HG03521 (cell line): Measurements from ENCODE around the gene ADAM8.
"Not testable (repeated sequence)": the region's sequence is repeated elsewhere in the genome, so short reads cannot be mapped to it uniquely, and the experiment has no call there.

ENCODE experiments used
- ATAC-seq: cut with Tn5 transposase; IDR thresholded peaks from one replicate; pipeline ENCODE4 v1.9.1; 2021; ENCODE audit warnings: mild to moderate bottlenecking, moderate library complexity; ENCODE audit not compliant: unreplicated experiment

The ADAM8 gene

DNA sequence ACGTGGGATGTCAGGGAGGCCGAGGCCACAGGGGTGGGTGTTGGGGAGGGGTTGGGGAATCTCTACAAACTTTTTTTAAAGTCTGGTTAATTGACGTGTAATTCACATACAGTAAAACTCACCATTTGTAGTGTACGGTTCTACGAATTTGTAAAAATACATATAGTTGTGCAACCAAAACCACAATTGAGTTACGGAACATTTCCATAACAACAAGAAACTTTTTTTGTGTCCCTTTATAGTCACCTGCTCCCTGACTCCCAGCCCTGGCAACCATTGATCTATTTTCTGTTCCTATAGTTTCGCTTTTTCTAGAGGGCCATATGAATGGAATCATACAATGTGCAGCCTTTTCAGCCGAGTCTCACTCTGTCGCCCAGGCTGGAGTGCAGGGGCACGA lies 41.9 kb downstream of the ADAM8 start:
- ATAC-seq, result not testable (repeated sequence)

DNA sequence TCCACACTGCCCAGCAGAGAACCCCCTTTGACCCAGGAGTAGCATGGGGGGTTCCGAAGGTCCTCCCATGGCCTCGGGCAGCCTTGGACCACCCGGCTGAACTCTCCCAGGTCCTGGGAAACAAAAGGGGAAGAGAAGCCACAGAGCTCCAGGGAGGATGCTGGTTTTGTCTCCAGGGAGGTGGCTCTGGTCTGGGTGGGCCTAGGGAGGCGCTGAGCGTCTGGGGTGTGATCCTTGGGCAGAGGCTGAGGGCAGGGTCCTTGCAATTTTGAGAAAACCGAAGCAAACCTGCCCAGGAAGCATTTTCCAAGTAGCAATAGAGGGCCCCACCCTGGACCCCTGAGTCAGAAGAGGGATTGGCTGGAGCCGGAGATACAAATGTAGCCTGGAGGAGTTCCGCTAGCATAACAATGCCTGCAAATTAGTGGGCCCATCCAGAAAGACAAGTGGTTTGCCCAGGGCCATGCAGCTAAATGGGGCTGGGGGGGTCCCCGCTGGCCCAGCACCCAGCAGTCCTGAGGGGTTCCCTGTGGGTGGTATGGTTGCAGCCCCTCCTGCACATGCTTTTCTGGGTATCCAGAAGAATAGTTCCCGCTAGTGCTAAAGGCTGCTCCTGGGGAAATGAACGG lies 44.6 kb downstream of the ADAM8 start:
- ATAC-seq, result no peak

DNA sequence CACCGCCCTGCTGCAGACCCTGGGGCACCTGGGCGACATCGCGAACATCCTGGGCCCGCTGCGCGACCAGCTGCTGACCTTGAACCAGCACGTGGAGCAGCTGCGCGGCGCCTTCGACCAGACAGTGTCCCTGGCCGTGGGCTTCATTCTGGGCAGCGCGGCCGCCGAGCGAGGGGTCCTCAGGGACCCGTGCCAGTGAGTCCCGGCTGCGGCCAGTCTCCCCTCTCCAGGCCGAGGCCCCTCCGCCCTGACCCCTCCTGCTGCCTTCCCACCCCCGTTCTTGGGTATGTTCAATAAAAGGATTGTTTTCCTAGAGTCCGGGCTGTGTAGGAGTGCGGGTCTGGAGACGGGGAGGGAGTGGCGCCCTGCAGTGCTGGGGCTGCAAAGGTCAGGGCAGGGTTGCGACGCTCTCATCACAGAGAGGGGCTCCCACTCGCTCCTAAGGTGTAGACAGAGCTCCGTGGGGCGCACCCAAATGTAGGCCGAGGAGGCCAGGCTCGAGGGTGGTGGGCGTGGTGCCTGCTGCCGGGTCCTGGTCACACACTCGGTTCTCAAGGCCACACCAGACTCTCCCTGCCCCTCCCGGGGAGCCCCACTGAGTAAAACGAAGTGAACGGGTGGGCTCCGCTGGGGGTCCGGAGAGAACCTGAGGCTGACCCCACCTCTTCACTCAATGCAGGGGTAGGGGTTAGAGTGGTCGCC lies 45.3 kb downstream of the ADAM8 start:
- no peak for ATAC-seq

DNA sequence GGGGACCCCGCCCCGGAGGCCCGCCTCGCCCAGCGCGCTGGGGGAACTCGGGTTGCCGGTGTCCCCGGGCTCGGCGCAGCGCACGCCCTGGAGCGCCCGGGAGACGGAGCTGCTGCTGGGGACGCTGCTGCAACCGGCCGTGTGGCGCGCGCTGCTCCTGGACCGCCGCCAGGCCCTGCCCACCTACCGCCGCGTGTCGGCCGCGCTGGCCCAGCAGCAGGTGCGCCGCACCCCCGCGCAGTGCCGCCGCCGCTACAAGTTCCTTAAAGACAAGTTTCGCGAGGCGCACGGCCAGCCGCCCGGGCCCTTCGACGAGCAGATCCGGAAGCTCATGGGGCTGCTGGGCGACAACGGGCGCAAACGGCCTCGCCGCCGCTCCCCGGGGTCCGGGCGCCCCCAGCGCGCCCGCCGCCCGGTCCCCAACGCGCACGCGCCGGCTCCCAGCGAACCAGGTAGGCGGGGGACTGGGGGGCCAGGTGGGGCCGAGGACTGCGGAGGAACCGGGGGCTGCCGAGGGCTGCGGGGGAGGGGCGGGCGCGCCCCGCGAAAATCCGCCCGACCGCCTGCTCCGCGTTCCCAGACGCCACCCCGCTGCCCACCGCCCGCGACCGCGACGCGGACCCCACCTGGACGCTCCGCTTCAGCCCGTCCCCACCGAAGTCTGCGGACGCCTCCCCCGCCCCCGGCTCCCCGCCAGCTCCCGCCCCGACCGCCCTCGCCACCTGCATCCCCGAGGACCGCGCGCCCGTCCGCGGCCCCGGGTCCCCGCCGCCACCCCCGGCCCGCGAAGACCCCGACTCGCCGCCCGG lies 46.1 kb downstream of the ADAM8 start:
- ATAC-seq, result no peak

DNA sequence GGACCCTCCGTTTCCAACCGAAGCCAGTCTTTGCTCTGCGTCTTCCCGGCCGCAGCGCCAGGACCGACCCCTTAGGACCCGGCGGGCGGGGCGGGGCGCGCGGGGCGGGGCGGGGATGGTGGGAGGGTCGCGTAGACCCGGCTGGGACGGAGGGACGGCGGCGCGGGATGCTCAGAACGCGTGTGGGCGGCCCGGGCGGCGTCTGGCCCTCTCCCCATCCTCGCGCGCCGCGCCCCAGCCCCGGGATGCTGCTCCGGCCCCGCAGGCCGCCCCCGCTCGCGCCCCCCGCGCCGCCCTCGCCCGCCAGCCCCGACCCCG lies 46.7 kb downstream of the ADAM8 start, which contains the start of gene UTF1:
Gene UTF1, plus strand, starts transcription at position 174 of the 318 bp plus-strand sequence. Its CDS starts 72 bp downstream, at position 246.
- no peak for ATAC-seq

DNA sequence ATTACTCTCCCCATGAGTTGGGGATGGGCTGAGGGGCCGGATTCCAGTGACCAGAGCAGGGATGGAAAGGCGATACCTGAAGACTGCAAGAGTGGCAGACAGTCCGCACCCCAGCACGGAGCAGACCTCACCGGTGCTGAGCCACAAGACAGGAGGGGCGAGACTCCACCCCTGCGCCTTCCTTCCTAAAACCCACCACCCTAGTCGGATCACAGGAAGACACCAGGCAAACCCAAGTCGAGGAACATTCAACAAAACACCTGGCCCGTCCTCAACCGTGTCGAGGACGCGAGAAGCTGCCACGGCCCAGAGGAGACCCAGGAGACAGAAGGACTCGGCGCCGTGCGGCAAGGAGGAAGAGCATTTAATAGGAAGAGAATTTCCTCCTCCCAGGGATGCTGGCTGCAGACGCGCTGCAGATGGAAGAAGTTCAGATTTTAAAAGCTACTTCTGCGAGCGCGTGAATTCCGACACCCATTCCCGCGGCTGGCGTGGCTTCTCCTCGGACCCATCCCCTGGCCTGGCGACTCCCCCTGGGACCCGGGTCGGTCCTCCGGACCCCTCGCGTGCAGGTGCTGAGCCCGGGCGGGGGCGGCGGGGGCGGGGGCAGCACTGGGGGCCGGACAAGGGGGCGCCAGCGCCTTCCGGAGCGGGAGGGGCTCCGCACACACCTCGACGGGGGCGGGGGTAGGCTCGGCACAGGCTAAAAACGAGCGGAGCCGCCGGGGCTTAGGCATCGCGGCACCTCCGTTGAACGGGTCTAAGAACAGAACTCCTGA lies 47.2 kb downstream of the ADAM8 start:
- ATAC-seq, result no peak

DNA sequence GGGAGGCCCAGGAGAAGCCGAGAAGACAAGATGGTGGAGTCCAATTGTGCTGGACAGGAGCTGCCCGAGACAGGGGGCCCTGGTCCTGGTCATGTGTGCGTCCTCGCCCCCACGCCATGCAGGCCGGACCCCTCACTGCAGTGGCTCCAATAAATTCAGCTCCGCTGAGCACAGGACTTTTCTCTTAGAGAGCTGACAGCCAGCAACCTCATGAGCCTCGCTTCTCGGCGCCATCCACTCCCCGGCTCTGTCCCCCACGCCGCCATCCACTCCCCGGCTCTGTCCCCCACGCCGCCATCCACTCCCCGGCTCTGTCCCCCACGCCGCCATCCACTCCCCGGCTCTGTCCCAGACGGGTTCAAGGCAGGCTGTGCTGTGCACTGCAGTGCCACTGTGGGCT lies 49.4 kb downstream of the ADAM8 start:
- no peak for ATAC-seq

DNA sequence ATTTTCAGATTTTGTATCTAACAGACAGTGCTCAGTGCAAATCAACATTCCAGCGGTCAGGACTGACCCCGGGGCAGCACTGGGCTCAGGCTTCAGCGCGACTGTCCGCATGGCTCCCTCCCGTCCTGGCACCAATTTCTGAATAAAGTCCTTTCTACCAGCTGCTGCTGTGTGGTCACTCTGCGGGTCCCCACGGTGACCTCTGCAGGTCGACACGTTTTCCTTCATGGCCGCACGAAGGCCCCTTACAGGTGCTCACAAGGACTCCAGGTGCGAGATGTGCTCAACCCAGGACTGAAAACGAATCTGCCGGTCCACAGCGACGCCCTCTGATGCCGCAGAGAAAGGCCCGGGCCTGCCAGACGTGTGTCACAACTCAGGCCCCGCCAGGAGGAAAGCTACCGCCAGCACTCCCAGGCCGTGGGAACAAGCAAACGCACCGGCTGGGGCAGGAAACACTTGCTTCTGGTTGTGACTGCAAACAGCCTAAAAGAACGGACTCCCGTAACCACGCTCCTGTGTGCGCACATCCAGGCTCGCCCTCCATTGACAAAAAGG lies 50.3 kb downstream of the ADAM8 start:
- no peak for ATAC-seq

DNA sequence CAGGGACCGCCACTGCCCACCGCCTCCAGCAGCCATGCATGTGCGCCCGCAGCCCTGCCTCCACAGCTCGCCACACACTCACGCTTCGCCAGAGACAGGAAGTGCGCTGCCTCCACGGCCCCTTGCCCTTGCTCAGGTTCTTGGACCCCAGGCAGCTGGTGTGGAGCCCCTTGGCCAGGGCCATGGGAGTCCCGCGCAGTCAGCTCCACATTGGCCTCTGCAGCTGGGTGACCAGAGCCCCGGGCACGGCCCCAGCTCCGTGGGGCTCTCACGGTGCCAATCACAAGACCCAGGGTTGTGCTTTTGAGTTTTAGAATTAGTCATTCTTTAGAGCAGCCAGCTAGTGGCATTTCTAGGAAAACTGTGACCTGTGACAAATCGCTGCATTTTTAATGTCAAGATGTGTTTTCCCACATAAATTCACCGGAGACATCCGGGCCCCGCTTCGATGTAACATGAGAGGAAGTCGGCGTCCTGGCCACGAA lies 50.9 kb downstream of the ADAM8 start:
- no peak for ATAC-seq

DNA sequence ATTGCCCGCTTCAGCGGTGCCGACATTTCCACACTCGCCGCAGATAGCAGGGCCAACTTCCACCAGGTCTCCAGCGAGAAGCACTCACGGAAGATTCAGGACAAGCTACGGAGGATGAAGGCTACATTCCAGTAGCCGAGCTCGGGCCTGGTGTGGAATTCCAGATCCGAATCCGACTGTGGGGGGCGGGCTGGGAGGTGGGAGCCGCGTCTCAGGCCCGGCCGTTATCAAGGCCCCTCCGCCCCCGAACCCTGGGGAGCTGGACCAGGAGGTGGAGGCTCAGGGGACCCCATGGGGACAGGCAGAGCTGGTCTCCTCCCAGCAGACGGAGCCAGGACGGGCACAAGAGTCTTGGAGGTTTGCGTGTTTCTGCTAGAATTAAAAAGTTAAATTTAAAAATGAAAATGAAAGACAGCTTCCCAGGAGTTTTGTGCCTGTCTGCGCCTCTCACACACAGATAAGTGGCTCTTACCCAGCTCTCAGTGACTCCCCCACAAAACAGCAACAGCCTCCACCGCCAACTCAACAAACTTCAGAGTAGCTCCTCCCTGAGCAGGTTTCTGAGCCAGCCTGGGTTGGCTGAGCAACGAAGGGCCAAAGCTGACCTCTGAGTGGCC lies 51.8 kb downstream of the ADAM8 start:
- ATAC-seq, result no peak

DNA sequence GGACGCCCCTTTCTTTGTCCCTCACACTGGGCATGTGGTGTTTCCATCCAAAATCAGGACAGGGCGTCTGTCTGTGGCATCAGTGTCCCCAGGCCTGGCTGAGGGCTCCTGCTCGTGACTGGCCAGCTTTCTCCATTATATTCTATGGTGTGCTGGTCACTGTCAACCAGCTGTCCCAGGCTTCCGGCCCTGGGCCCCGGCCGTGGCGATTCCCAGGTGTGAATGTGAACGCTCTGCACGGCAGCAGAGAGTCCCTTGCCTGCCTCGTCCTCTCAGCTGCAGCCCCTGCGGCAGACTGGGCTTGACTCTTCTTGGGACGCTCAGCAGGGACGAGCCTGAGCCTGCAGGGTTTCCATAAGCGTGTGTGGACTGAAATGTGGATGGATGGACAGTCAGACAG lies 52.6 kb downstream of the ADAM8 start:
- ATAC-seq, result no peak

DNA sequence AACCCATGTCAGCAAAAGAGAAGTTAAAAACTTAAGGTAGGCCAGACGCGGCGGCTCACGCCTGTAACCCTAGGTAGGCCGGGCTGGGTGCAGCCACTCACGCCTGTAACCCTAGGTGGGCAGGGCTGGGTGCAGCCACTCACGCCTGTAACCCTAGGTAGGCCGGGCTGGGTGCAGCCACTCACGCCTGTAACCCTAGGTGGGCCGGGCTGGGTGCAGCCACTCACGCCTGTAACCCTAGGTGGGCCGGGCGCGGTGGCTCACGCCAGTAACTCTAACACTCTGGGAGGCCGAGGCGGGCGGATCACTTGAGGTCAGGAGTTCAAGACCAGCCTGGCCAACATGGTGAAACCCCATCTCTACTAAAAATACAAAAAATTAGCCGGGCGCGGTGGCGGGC lies 54.9 kb downstream of the ADAM8 start:
- not testable (repeated sequence) for ATAC-seq

DNA sequence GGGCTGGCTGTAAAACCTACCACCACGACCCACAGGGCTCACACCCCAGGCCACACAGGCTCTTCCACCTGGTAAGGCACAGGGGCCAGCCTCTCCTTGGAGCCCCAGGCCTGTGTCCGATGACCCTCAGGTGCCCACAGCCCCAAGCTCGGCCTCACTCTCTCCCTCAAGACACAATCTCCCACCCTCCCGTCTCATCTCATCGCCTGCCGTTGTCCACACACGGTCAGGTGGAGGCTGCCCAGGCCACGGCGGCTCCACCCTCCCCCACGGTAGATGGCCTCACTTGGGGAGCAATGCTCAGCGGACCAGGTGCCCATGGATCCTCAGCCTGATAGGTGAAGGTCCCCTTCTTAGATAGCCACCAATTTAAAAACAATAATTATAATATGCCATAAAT lies 55.3 kb downstream of the ADAM8 start:
- no peak for ATAC-seq

DNA sequence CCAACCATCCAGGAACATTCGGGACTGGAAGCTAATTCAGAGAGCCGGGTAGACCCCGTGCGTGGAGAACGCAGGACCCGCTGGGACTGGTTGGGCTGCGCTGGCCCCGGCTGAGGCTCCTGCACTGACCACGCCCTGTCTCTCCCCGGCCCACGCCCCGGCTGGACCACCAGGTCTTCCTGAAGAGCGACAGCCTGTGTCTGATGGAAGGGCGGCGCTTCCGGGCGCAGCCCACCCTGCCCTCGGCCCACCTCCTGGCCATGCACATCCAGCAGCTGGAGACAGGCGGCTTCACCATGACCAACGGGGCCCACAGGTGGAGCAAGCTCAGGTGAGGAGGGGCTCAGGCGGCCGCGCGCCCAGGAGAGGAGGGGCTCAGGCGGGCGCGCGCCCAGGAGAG lies 56.9 kb downstream of the ADAM8 start:
- ATAC-seq, result no peak

DNA sequence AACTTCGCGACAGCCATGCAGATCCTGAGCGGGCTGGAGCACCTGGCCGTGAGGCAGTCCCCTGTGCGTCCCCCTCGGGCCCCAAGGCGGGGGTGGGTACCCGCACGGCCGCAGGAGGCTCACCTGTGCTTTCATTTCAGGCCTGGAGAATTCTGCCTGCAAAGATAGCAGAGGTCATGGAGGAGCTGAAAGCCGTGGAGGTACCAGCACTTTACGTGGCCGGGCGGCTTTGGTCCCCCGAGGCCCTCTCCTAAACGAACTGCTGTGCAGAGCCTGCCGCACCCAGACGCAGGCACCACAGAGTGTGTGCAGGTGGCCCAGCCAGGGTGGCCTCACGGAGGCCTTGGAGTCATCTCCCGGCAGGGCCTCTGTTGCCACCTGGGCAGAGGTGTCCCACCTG lies 57.8 kb downstream of the ADAM8 start:
- no peak for ATAC-seq

DNA sequence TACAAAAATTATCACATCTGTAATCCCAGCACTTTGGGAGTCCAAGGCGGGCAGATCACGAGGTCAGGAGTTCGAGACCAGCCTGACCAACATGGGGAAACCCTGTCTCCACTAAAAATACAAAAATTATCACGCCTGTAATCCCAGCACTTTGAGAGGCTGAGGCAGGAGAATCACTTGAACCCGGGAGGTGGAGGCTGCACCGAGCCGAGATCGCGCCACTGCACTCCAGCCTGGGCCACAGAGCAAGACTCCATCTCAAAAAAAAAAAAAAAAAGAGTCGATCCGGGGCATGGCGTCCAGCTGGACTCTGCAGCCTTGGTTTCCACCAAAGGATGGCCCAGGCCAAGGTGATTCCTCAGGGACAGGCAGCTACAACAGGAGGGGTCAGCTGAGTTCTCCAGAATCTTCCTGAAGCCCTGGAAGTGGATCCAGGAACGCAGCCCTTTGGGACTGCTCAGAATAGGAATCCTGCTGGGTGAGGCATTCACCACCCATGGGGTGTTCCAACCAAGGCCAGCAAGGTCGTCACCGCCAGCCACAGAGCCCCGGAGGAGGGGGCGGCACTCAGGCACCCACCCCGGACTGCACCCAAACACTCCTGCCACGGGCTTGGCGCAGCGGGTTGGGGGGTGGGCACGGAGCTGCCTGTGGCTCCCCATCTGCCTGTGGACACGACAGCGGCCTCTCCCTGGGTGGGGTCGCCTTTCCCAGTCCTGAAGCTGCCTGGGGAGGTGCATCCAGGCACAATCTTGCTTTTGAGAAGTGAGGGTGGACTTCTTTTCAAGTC lies 58.7 kb downstream of the ADAM8 start:
- ATAC-seq, result no peak

DNA sequence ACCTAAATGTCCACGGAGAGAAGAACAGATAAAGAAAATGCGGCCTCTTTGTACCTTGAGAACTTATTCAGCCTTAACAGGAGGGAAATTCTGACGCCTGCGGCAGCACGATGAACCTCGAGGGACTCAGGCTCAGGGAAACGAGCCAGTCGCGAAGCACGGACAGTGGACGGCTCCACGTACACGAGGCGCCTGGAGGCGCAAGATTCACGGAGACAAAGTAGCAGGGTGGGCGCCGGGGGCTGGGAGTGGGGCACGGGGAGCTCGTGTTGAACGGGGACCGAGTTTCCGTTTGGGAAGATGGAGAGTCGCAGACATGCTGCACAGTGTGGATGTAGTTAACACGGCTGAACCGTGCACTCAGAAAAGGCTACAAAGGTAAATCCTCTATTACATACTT lies 59.9 kb downstream of the ADAM8 start:
- no peak for ATAC-seq

DNA sequence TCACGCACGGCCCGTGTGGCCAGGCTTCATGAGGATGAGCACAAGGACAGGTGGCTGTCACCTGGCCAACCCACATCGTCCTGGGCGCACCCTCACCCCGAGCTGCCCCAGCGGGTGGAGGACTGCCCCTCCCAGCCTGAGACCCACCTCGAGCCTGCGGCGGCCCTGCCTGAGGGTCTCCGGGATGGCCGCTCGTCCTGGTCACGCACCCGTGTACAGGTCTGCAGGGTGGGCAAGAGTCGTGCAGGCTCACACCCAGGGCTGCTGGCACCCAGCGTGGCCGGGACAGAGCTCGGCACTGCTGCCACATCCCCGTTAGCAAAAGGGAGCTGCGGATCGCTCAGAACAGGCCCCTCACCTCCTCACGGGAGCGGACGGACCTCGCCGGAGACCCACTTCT lies 61.1 kb downstream of the ADAM8 start:
- ATAC-seq, result no peak
